Loucy (cell line): ENCODE results near the gene PDGFC.

ENCODE experiments used
- H2AFZ ChIP-seq: fragments of 200-600 bp; sonication (generic); 2 replicates; pipeline ENCODE4 v1.6.0; 2016; ENCODE audit warnings: antibody characterized with exemption, mild to moderate bottlenecking, low read length, moderate library complexity
- H3F3A ChIP-seq: fragments of 200-600 bp; 2 replicates; pipeline ENCODE4 v1.6.0; 2016; ENCODE audit warnings: antibody characterized with exemption, low read depth, mild to moderate bottlenecking
- H3K27me3 ChIP-seq: fragments of 200-600 bp; sonication (generic); 2 replicates; pipeline ENCODE4 v1.6.1; 2014; ENCODE audit warnings: low read length, mild to moderate bottlenecking; ENCODE audit not compliant: insufficient read depth, poor library complexity, severe bottlenecking
- H3K36me3 ChIP-seq: fragments of 200-600 bp; sonication (generic); 2 replicates; pipeline ENCODE4 v1.6.1; 2016; ENCODE audit warnings: low read length; ENCODE audit not compliant: insufficient read depth
- H3K4me1 ChIP-seq: fragments of 200-600 bp; sonication (generic); 2 replicates; pipeline ENCODE4 v1.5.1; 2014; ENCODE audit warnings: low read length, mild to moderate bottlenecking; ENCODE audit not compliant: insufficient read depth, poor library complexity, severe bottlenecking
- H3K4me2 ChIP-seq: fragments of 200-600 bp; sonication (generic); 2 replicates; pipeline ENCODE4 v1.6.0; 2014; ENCODE audit warnings: antibody characterized with exemption, low read length, low read depth, mild to moderate bottlenecking; ENCODE audit not compliant: poor library complexity, severe bottlenecking
- H3K4me3 ChIP-seq: fragments of 200-600 bp; sonication (generic); 2 replicates; pipeline ENCODE4 v1.5.1; 2014; ENCODE audit warnings: low read length, mild to moderate bottlenecking, mixed read lengths; ENCODE audit not compliant: poor library complexity, severe bottlenecking
- H3K79me2 ChIP-seq: fragments of 200-600 bp; sonication (generic); 2 replicates; pipeline ENCODE4 v1.6.1; 2014; ENCODE audit warnings: low read length; ENCODE audit not compliant: insufficient read depth
- H3K9ac ChIP-seq: fragments of 200-600 bp; sonication (generic); 2 replicates; pipeline ENCODE4 v1.6.0; 2014; ENCODE audit warnings: mild to moderate bottlenecking, low read depth, low read length, moderate library complexity; ENCODE audit not compliant: poor library complexity, severe bottlenecking
- H3K9me2 ChIP-seq: fragments of 200-600 bp; sonication (generic); replicated peaks from 2 replicates; pipeline ENCODE4 v1.6.1; 2016; ENCODE audit warnings: low read depth, low read length, mixed read lengths
- H3K9me3 ChIP-seq: fragments of 200-600 bp; sonication (generic); 2 replicates; pipeline ENCODE4 v1.6.1; 2014; ENCODE audit warnings: mild to moderate bottlenecking, antibody characterized with exemption, low read length, low read depth; ENCODE audit not compliant: insufficient read depth
- H4K20me1 ChIP-seq: fragments of 200-600 bp; sonication (generic); 2 replicates; pipeline ENCODE4 v1.6.0; 2014; ENCODE audit warnings: antibody characterized with exemption, low read length, mild to moderate bottlenecking; ENCODE audit not compliant: insufficient read depth, poor library complexity, severe bottlenecking
- EZH2phosphoT487 ChIP-seq: fragments of 200-600 bp; IDR thresholded peaks from 2 replicates; pipeline ENCODE4 v1.6.1; 2018; ENCODE audit warnings: antibody characterized with exemption, mild to moderate bottlenecking, moderate library complexity, borderline replicate concordance
- TF ChIP-seq, protein P1 (sequence below): fragments of 200-600 bp; sonication (generic); conservative IDR thresholded peaks from 2 replicates; pipeline ENCODE4 v1.5.1; 2014; ENCODE audit warnings: mild to moderate bottlenecking, antibody characterized with exemption, low read length

PDGFC gene

DNA sequence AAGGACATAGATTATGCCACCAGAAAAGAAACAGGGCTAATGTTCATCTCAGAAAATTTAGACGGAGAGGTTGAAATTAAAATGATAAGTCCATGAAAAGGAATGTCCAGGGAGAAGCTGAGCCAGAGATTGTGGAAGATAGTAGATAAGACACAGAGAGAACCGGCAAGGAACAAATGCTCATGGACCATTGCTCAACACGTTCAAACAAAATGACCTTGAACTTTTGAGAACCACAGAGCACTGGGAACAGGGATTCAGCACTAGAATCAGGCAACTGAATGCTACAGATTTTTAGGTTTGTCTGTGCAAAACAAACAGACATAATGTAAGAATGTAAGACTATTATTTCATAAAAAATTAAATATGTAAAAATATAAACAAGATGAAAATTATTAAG lies 206.3 kb downstream of the PDGFC start:
- no peaks in the 10 kb centered on the region for H3K36me3 ChIP-seq
- H3K4me1 ChIP-seq: no peaks in the 10 kb centered on the region
- no peaks in the 10 kb centered on the region for H3K27me3 ChIP-seq
- H3F3A ChIP-seq: no peaks in the 10 kb centered on the region
- H4K20me1 ChIP-seq: no peaks in the 10 kb centered on the region
- no peak for TF ChIP-seq EZH2phosphoT487
- TF ChIP-seq, protein P1, sequence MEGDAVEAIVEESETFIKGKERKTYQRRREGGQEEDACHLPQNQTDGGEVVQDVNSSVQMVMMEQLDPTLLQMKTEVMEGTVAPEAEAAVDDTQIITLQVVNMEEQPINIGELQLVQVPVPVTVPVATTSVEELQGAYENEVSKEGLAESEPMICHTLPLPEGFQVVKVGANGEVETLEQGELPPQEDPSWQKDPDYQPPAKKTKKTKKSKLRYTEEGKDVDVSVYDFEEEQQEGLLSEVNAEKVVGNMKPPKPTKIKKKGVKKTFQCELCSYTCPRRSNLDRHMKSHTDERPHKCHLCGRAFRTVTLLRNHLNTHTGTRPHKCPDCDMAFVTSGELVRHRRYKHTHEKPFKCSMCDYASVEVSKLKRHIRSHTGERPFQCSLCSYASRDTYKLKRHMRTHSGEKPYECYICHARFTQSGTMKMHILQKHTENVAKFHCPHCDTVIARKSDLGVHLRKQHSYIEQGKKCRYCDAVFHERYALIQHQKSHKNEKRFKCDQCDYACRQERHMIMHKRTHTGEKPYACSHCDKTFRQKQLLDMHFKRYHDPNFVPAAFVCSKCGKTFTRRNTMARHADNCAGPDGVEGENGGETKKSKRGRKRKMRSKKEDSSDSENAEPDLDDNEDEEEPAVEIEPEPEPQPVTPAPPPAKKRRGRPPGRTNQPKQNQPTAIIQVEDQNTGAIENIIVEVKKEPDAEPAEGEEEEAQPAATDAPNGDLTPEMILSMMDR: no peak
- H3K79me2 ChIP-seq: no peaks in the 10 kb centered on the region
- H3K4me2 ChIP-seq: no peak overlapping the region
- H3K4me3 ChIP-seq: no peak overlapping the region
- H2AFZ ChIP-seq: no peak overlapping the region
- H3K9me3 ChIP-seq: no peaks in the 10 kb centered on the region
- H3K9me2 ChIP-seq: no peaks in the 10 kb centered on the region
- no peak overlapping the region for H3K9ac ChIP-seq

DNA sequence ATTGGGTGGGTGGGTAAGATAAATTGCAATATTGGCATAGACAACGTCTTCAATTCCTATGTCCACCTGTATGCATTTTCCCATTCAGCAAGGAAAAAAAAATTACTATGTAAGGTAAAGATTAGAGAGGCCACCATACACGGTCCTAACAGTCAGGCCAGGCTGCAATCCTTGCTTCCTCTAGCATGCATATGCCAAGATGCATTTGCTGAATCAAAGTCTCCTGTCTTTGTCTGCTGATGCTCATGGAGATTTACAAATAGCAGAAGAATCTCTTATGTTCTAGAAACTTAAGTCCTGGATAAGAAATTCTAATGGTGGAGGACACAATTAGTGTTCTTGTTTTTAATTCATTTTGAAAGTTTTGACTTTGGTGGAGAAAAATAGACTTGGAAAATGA lies 206.8 kb downstream of the PDGFC start:
- no peak overlapping the region for H3K9ac ChIP-seq
- H4K20me1 ChIP-seq: no peaks in the 10 kb centered on the region
- no peaks in the 10 kb centered on the region for H3K79me2 ChIP-seq
- TF ChIP-seq EZH2phosphoT487: no peak
- TF ChIP-seq, protein P1: no peak
- H3K4me3 ChIP-seq: no peak overlapping the region
- H3F3A ChIP-seq: no peaks in the 10 kb centered on the region
- H3K9me3 ChIP-seq: no peaks in the 10 kb centered on the region
- H3K36me3 ChIP-seq: no peaks in the 10 kb centered on the region
- H3K9me2 ChIP-seq: no peaks in the 10 kb centered on the region
- H2AFZ ChIP-seq: no peak overlapping the region
- H3K4me1 ChIP-seq: no peaks in the 10 kb centered on the region
- no peak overlapping the region for H3K4me2 ChIP-seq
- H3K27me3 ChIP-seq: no peaks in the 10 kb centered on the region

DNA sequence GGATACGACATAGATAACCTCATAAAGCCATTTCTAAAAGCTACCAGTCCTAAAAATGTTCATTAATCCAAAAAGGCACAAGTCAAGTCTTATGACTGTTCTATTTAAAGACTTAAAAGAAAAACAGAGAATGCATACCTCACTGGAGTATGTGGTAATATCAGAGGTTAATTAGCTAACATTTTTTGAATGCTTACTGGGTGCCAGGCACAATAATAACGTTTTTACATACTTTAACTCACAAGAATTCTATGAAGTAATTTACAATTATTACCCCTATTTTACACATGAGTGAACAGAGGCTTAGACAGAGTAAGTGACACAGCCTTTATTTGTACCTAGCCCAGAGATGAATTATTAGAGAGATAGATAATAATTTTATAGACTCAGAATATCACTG lies 207.5 kb downstream of the PDGFC start:
- H3K4me1 ChIP-seq: no peaks in the 10 kb centered on the region
- no peaks in the 10 kb centered on the region for H3K36me3 ChIP-seq
- no peaks in the 10 kb centered on the region for H3K9me2 ChIP-seq
- TF ChIP-seq EZH2phosphoT487: no peak
- TF ChIP-seq, protein P1: no peak
- no peak overlapping the region for H3K9ac ChIP-seq
- no peak overlapping the region for H3K4me2 ChIP-seq
- no peaks in the 10 kb centered on the region for H4K20me1 ChIP-seq
- no peaks in the 10 kb centered on the region for H3K9me3 ChIP-seq
- no peak overlapping the region for H3K4me3 ChIP-seq
- H2AFZ ChIP-seq: no peak overlapping the region
- no peaks in the 10 kb centered on the region for H3F3A ChIP-seq
- H3K27me3 ChIP-seq: no peaks in the 10 kb centered on the region
- no peaks in the 10 kb centered on the region for H3K79me2 ChIP-seq
